ENCODE results near the gene TMEM240.
"Not testable (repeated sequence)": the region's sequence is repeated elsewhere in the genome, so short reads cannot be mapped to it uniquely, and the experiment has no call there.

TMEM240 gene

GRCh38 chr1:1491601-1492000 lies 48.8 kb downstream of the TMEM240 start:
- DNase-seq (ENCODE audit: extremely low spot score) = no peak
- ChIA-PET CTCF (interaction anchor here (1.7 kb wide), 2 partner anchors 14 to 50 kb away, joined by 4 to 5 read pairs; no protein-coding TSS in a partner anchor), POLR2A (interaction anchor here (0.7 kb wide), 1 partner anchor 8 kb away, joined by 5 read pairs; no protein-coding TSS in a partner anchor)
- TF ChIP-seq CTCF (IDR thresholded peaks at IDR 0.05; ENCODE audit: control extremely low read depth, extremely low read depth, low read depth, missing control alignments) = no peak

- ChIA-PET CTCF (interaction anchor here (1.7 kb wide), 1 partner anchor 15 kb away, joined by 4 read pairs; no protein-coding TSS in a partner anchor), POLR2A (no interaction called here)
- no peak for TF ChIP-seq CTCF (IDR thresholded peaks at IDR 0.05; ENCODE audit: control extremely low read depth, extremely low read depth, low read depth, missing control alignments)
- no peak for DNase-seq (ENCODE audit: extremely low spot score)
These were observed 49.7 kb downstream of the TMEM240 start for GRCh38 chr1:1490633-1491230.

GRCh38 chr1:1489861-1490260 lies 50.6 kb downstream of the TMEM240 start:
- POLR2A ChIA-PET = no interaction called here
- DNase-seq (ENCODE audit: extremely low spot score) = no peak
- no peak for TF ChIP-seq CTCF (IDR thresholded peaks at IDR 0.05; ENCODE audit: control extremely low read depth, extremely low read depth, low read depth, missing control alignments)
- CTCF ChIA-PET = interaction anchor here (1.7 kb wide), 1 partner anchor 16 kb away, joined by 4 read pairs; no protein-coding TSS in a partner anchor

- CTCF ChIA-PET = no interaction called here
- no peak for DNase-seq (ENCODE audit: extremely low spot score)
- TF ChIP-seq CTCF (IDR thresholded peaks at IDR 0.05; ENCODE audit: control extremely low read depth, extremely low read depth, low read depth, missing control alignments) = no peak
These were observed 51.2 kb downstream of the TMEM240 start for GRCh38 chr1:1489231-1489630.

GRCh38 chr1:1487701-1488100 lies 52.7 kb downstream of the TMEM240 start:
- DNase-seq (ENCODE audit: extremely low spot score) = no peak
- POLR2A ChIA-PET = no interaction called here
- TF ChIP-seq CTCF (IDR thresholded peaks at IDR 0.05; ENCODE audit: control extremely low read depth, extremely low read depth, low read depth, missing control alignments) = no peak
- CTCF ChIA-PET = no interaction called here

More at GRCh38 chr1:1489231-1489630, 51.2 kb downstream of the TMEM240 start:
- POLR2A ChIA-PET = no interaction called here

GRCh38 chr1:1485755-1486317 lies 54.6 kb downstream of the TMEM240 start:
- CTCF ChIA-PET = interaction anchor here (1.3 kb wide), 1 partner anchor 19 kb away, joined by 3 read pairs; no protein-coding TSS in a partner anchor
- DNase-seq (ENCODE audit: extremely low spot score); POLR2A ChIA-PET: not testable (repeated sequence)

- CTCF ChIA-PET = interaction anchor here (1.3 kb wide), 1 partner anchor 19 kb away, joined by 3 read pairs; no protein-coding TSS in a partner anchor
- DNase-seq (ENCODE audit: extremely low spot score); POLR2A ChIA-PET: not testable (repeated sequence)
These were observed 55.3 kb downstream of the TMEM240 start for GRCh38 chr1:1484976-1485750.
